ENCODE results near the gene BLOC1S4. TPM values are rescaled to one million over a fixed set of nuclear protein-coding genes. Genes with fewer than 3 reads are reported as not detected.

Gene BLOC1S4
- total RNA-seq, 1 experiment from 2014 or later: 10.6 TPM

DNA sequence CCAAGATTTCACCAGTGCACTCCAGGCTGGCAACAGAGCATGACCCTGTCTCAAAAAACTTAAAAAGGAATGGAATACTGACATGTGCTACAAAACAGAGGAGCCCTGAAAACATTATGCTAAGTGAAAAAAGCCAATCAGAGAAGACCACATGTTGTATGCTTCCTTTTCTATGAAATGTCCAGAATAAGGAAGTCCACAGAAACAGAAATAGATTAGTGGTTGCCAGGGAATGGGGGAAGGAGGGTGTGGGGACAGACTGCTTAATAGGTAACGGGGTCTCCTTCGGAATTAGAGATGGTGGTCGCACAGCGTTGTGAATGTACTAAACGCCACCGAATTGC lies 36.5 kb downstream of the BLOC1S4 start:
- no TSS peak for BruUV-seq (replicated peaks)
- TF ChIP-seq, protein P1, sequence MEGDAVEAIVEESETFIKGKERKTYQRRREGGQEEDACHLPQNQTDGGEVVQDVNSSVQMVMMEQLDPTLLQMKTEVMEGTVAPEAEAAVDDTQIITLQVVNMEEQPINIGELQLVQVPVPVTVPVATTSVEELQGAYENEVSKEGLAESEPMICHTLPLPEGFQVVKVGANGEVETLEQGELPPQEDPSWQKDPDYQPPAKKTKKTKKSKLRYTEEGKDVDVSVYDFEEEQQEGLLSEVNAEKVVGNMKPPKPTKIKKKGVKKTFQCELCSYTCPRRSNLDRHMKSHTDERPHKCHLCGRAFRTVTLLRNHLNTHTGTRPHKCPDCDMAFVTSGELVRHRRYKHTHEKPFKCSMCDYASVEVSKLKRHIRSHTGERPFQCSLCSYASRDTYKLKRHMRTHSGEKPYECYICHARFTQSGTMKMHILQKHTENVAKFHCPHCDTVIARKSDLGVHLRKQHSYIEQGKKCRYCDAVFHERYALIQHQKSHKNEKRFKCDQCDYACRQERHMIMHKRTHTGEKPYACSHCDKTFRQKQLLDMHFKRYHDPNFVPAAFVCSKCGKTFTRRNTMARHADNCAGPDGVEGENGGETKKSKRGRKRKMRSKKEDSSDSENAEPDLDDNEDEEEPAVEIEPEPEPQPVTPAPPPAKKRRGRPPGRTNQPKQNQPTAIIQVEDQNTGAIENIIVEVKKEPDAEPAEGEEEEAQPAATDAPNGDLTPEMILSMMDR (IDR thresholded peaks at IDR 0.05; ENCODE audit: unreplicated experiment): no peak
- Mint-ChIP-seq H3K9me3 (ENCODE audit: unreplicated experiment) (no peaks in the 10 kb centered on the region), H3K36me3 (ENCODE audit: insufficient read depth, unreplicated experiment) (no peaks in the 10 kb centered on the region), H3K27ac (ENCODE audit: low read depth, unreplicated experiment) (no peak overlapping the region), H3K27me3 (ENCODE audit: insufficient read depth, unreplicated experiment) (no peaks in the 10 kb centered on the region), H3K4me3 (ENCODE audit: unreplicated experiment) (no peak overlapping the region), H3K4me1 (ENCODE audit: insufficient read depth, unreplicated experiment) (peaks cover 14% of the 10 kb centered on the region)
- POLR2A ChIA-PET: no interaction called here
- intact Hi-C loops (cut with micrococcal nuclease): no loop called here
- DNase-seq (ENCODE audit: unreplicated experiment): no peak
- CTCF ChIA-PET: no interaction called here

DNA sequence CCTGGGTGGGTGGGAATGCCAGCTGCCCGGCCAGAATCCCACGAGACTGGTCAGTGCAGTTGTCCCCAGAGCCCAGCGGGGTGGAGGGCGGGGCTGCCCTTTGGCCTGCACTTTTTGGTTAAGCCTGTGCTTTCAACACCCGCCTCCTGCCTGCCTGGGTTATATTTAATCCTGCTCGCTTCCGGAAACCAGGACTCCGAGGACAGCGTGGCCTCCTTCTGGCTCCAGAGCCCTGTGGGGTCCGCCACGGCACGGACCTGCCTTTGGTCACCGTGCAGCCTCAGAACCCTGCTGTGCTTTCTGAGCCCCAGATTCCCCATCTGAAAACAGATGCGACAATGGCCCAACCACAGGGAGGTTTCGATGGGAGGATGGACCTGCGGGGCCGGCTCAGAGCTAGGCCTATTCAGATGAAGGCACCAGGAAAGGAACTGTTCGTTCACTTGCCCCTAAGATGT lies 37.2 kb downstream of the BLOC1S4 start:
- no TSS peak for BruUV-seq (replicated peaks)
- Mint-ChIP-seq H3K4me1 (ENCODE audit: insufficient read depth, unreplicated experiment) (peaks cover 11% of the 10 kb centered on the region), H3K27me3 (ENCODE audit: insufficient read depth, unreplicated experiment) (no peaks in the 10 kb centered on the region), H3K36me3 (ENCODE audit: insufficient read depth, unreplicated experiment) (no peaks in the 10 kb centered on the region), H3K9me3 (ENCODE audit: unreplicated experiment) (no peaks in the 10 kb centered on the region), H3K4me3 (ENCODE audit: unreplicated experiment) (no peak overlapping the region), H3K27ac (ENCODE audit: low read depth, unreplicated experiment) (no peak overlapping the region)
- DNase-seq (ENCODE audit: unreplicated experiment): no peak
- CTCF ChIA-PET: interaction anchor here (1.2 kb wide), 1 partner anchor 15 kb away, joined by 4 read pairs; no protein-coding TSS in a partner anchor
- intact Hi-C loops (cut with micrococcal nuclease): no loop called here
- POLR2A ChIA-PET: interaction anchor here (0.6 kb wide), 1 partner anchor 113 kb away, joined by 4 read pairs; the partner anchor contains the start of gene MRFAP1
- TF ChIP-seq, protein P1 (IDR thresholded peaks at IDR 0.05; ENCODE audit: unreplicated experiment): no peak

DNA sequence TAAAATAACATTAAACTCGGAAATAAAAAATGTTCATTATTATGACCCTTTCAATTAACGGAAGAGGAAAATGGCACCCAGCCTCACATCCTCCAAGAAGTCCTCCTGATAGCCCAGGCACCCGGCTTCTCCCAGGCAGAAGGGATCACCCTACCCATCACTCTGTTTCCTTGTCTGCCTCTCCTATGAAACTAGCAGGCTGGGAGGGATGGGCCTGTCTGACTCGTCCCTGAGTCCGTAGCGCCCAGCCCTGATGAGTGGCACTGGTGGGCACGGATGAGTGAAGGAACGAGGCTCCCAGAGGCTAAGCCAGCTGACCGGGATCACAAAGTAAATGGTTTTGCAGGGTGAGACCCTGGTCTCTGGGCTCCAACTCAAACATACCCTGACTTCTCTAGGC lies 37.9 kb downstream of the BLOC1S4 start:
- POLR2A ChIA-PET: no interaction called here
- CTCF ChIA-PET: interaction anchor here (0.9 to 1.2 kb wide), 2 partner anchors 14 to 44 kb away, joined by 3 to 4 read pairs; no protein-coding TSS in a partner anchor
- Mint-ChIP-seq H3K27ac (ENCODE audit: low read depth, unreplicated experiment) (no peak overlapping the region), H3K9me3 (ENCODE audit: unreplicated experiment) (no peaks in the 10 kb centered on the region), H3K27me3 (ENCODE audit: insufficient read depth, unreplicated experiment) (no peaks in the 10 kb centered on the region), H3K4me1 (ENCODE audit: insufficient read depth, unreplicated experiment) (peaks cover 16% of the 10 kb centered on the region), H3K36me3 (ENCODE audit: insufficient read depth, unreplicated experiment) (no peaks in the 10 kb centered on the region), H3K4me3 (ENCODE audit: unreplicated experiment) (no peak overlapping the region)
- intact Hi-C loops (cut with micrococcal nuclease): no loop called here
- BruUV-seq (replicated peaks): no TSS peak
- no peak for DNase-seq (ENCODE audit: unreplicated experiment)
- TF ChIP-seq, protein P1 (IDR thresholded peaks at IDR 0.05; ENCODE audit: unreplicated experiment): no peak

DNA sequence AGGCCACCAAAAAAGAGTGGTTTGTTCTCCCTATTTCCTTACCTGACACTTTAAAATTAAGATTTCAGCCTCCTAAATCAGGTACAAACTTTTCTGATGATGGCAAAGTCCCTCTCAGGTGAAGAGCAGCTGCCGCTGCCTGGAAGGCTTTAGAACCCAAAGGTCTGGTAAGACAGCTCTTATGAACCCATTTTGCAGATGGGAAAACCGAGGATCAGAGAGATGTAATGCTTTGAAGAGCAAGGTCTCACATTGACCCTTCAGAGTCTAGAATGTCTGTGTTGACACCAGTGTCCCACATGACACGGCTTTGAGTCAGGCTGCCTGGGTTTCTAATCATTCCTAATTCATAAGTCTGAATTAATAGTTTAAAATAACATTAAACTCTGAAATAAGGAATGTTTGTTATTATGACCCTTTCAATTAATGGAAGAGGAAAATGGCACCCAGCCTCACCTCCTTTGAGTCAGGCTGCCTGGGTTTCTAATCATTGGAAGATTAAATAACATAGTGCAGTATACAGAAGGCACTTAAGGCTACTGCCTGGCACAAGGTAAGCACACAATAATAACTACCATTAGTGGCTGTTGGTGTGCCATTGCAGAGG lies 38.6 kb downstream of the BLOC1S4 start:
- no TSS peak for BruUV-seq (replicated peaks)
- no peak overlapping the region for H3K4me3 Mint-ChIP-seq (ENCODE audit: unreplicated experiment)
- CTCF ChIA-PET: interaction anchor here (0.9 to 1.3 kb wide), 3 partner anchors 13 to 119 kb away, joined by 3 to 4 read pairs (median 3); no protein-coding TSS in a partner anchor
- H3K9me3 Mint-ChIP-seq (ENCODE audit: unreplicated experiment): no peaks in the 10 kb centered on the region
- peaks cover 10% of the 10 kb centered on the region for H3K4me1 Mint-ChIP-seq (ENCODE audit: insufficient read depth, unreplicated experiment)
- TF ChIP-seq, protein P1 (IDR thresholded peaks at IDR 0.05; ENCODE audit: unreplicated experiment): no peak
- no peak overlapping the region for H3K27ac Mint-ChIP-seq (ENCODE audit: low read depth, unreplicated experiment)
- intact Hi-C loops (cut with micrococcal nuclease): no loop called here
- no peaks in the 10 kb centered on the region for H3K27me3 Mint-ChIP-seq (ENCODE audit: insufficient read depth, unreplicated experiment)
- H3K36me3 Mint-ChIP-seq (ENCODE audit: insufficient read depth, unreplicated experiment): no peaks in the 10 kb centered on the region
- POLR2A ChIA-PET: no interaction called here
- no peak for DNase-seq (ENCODE audit: unreplicated experiment)

Measured in MCF 10A (cell line).